K562 (cell line): ENCODE data around the gene CMIP. TPM values are rescaled to one million over a fixed set of nuclear protein-coding genes. Genes with fewer than 3 reads are reported as not detected.

ENCODE experiments used
- ESRRA ChIP-seq: fragments of 450-650 bp; IDR thresholded peaks from 2 replicates; pipeline ENCODE4 v1.6.1; 2014; ENCODE audit warnings: low read depth, mild to moderate bottlenecking, moderate library complexity, borderline replicate concordance
- HDGF ChIP-seq: fragments of 450-650 bp; IDR thresholded peaks from 2 replicates; pipeline ENCODE4 v1.6.1; 2016
- IRF2 ChIP-seq: sonication (generic); formaldehyde crosslinking; IDR thresholded peaks from 2 replicates; pipeline ENCODE4 v1.8.1; 2022; ENCODE audit warnings: mild to moderate bottlenecking, missing genetic modification reagents
- KLF13 ChIP-seq: fragments of 450-650 bp; IDR thresholded peaks from 2 replicates; pipeline ENCODE4 v1.6.1; 2016; ENCODE audit warnings: missing genetic modification characterization, low read depth, mild to moderate bottlenecking, missing compliant biosample characterization, moderate library complexity, borderline replicate concordance
- LEF1 ChIP-seq: fragments of 450-650 bp; IDR thresholded peaks from 2 replicates; pipeline ENCODE4 v1.6.1; 2016; ENCODE audit warnings: mild to moderate bottlenecking
- MEF2D ChIP-seq: conservative IDR thresholded peaks from 2 replicates; pipeline ENCODE4 v1.6.1; 2016; ENCODE audit warnings: low read depth, missing genetic modification characterization, missing compliant biosample characterization
- MGA ChIP-seq: fragments of 450-650 bp; IDR thresholded peaks from 2 replicates; pipeline ENCODE4 v1.6.1; 2016; ENCODE audit warnings: mild to moderate bottlenecking, moderate library complexity
- MTF1 ChIP-seq: fragments of 250-450 bp; sonication (Bioruptor Pico); IDR thresholded peaks from 2 replicates; pipeline ENCODE4 v1.9.0; 2021; ENCODE audit warnings: moderate library complexity, mild to moderate bottlenecking, inconsistent platforms, borderline replicate concordance
- NEUROD1 ChIP-seq: fragments of 150-350 bp; IDR thresholded peaks from 2 replicates; pipeline ENCODE4 v1.6.1; 2014; ENCODE audit warnings: borderline replicate concordance, low read length, low read depth; ENCODE audit not compliant: partially characterized antibody
- NR1H2 ChIP-seq: sonication (generic); formaldehyde crosslinking; IDR thresholded peaks from 2 replicates; pipeline ENCODE4 v1.4.0; 2020; ENCODE audit warnings: mild to moderate bottlenecking, missing genetic modification reagents
- POLR3A ChIP-seq: IDR thresholded peaks from 2 replicates; pipeline ENCODE4 v1.6.1; 2011; ENCODE audit warnings: borderline replicate concordance, mild to moderate bottlenecking, moderate library complexity; ENCODE audit not compliant: insufficient read length, insufficient read depth; ENCODE audit errors: extremely low read depth
- RAD21 ChIP-seq, 2 experiments: fragments of 250-450 bp in 1 of 2; fragments of 450-650 bp in 1 of 2; sonication (Bioruptor Pico) in 1 of 2; formaldehyde crosslinking in 1 of 2; IDR thresholded peaks in 1 of 2; conservative IDR thresholded peaks in 1 of 2; 2 replicates each; pipeline versions ENCODE4 v1.4.0 to v1.8.0; 2020 to 2022; ENCODE audit warnings: mild to moderate bottlenecking in 2 of 2, moderate library complexity in 1 of 2
- SIRT6 ChIP-seq: IDR thresholded peaks from one replicate; pipeline ENCODE4 v1.6.1; 2012; ENCODE audit warnings: low read depth, mild to moderate bottlenecking, control low read depth, inconsistent platforms, low read length, moderate library complexity
- TEAD2 ChIP-seq: fragments of 450-650 bp; IDR thresholded peaks from 2 replicates; pipeline ENCODE4 v1.6.1; 2016; ENCODE audit warnings: missing genetic modification characterization, control low read depth, missing compliant biosample characterization
- ZNF384 ChIP-seq: IDR thresholded peaks from 2 replicates; pipeline ENCODE4 v1.6.1; 2012; ENCODE audit warnings: low read depth, low read length, improper control_type of control experiment
- ZNF584 ChIP-seq: fragments of 200-800 bp; sonication (Bioruptor generic); IDR thresholded peaks from 2 replicates; pipeline ENCODE4 v1.6.1; 2016; ENCODE audit warnings: low read depth, mild to moderate bottlenecking, missing genetic modification characterization, missing compliant biosample characterization
- polyA plus RNA-seq, 8 experiments: library from polyadenylated mRNA; depleted of rRNA in 4 of 8; stranded (reverse) in 5 of 8; unstranded in 3 of 8; fragments of >200 nt; fragmentation: Nextera tagmentation in 2 of 8; fragmentation: Illumina TruSeq in 1 of 8; extraction: Ambion mirVana in 2 of 8; extraction: Trizol in 1 of 8; gene quantifications; 2 replicates each; pipeline versions ENCODE4 v1.2.1 to v1.2.3, GENCODE V29; 2011 to 2014; ENCODE audit warnings: inconsistent platforms in 1 of 8, missing spikeins in 1 of 8
- total RNA-seq, 7 experiments: library from RNA; depleted of rRNA in 6 of 7; stranded (reverse); fragments of >200 nt in 6 of 7; fragmentation: Illumina TruSeq in 2 of 7; extraction: Trizol in 2 of 7; gene quantifications; 2 replicates each; pipeline versions ENCODE4 v1.2.1 to v1.2.3, GENCODE V29; 2011 to 2021; ENCODE audit warnings: low replicate concordance in 1 of 7

The CMIP gene
- total and polyA plus RNA-seq, 9 of the 15 experiments (the other 6 are each of a cell fraction or from before 2014, with no cell fraction given), result 0.94 to 82.5 (median 10.3) TPM

- TF ChIP-seq MGA, result peak; percentile 52
- no peak for TF ChIP-seq IRF2 (CRISPR knock-in tag)
- no peak for TF ChIP-seq KLF13 (tag)
- no peak for TF ChIP-seq POLR3A
- TF ChIP-seq ZNF584 (CRISPR knock-in tag), result peak; percentile 54; the same call in 1 of the 2 replicates
- no peak for TF ChIP-seq HDGF
- no peak for TF ChIP-seq NEUROD1
- TF ChIP-seq SIRT6, result no peak
- peak; percentile 100 for TF ChIP-seq ESRRA
- TF ChIP-seq MTF1, result no peak
- TF ChIP-seq LEF1, result peak; percentile 89
- TF ChIP-seq ZNF384, result no peak
- no peak for TF ChIP-seq NR1H2 (CRISPR knock-in tag)
- TF ChIP-seq RAD21 (CRISPR knock-in tag; conservative IDR thresholded peaks at IDR 0.05 in 1 of 2, IDR thresholded peaks at IDR 0.05 in 1 of 2), result peak in 1 of 2 experiments; percentile 28; a peak in 2 of 4 replicates
- peak; percentile 46; the same call in 1 of the 2 replicates for TF ChIP-seq TEAD2 (tag)
- 0 out of 2 replicates have a peak, but pooled peaks have one; percentile 15 for TF ChIP-seq MEF2D
Measured at GRCh38 chr16:81451753-81452680, 7.4 kb downstream of the CMIP start (continued).
